HG02870 (cell line): Measurements from ENCODE around the gene PAK2.
A peak's percentile ranks its signal among the peaks of the same experiment; 100 is the strongest.
"Not testable (repeated sequence)": the region's sequence is repeated elsewhere in the genome, so short reads cannot be mapped to it uniquely, and the experiment has no call there.

Experiments
- ATAC-seq: cut with Tn5 transposase; IDR thresholded peaks from one replicate; pipeline ENCODE4 v1.9.1; 2021; ENCODE audit warnings: mild to moderate bottlenecking, moderate library complexity; ENCODE audit not compliant: unreplicated experiment

The PAK2 gene

GRCh38 chr3:196739671-196740480 lies at the start of gene PAK2:
Gene PAK2, plus strand, starts transcription at chr3:196739857. Its CDS starts 42,790 bp downstream, at chr3:196782647.
- ATAC-seq = peak; percentile 79

GRCh38 chr3:196689941-196690660 lies 49.6 kb upstream of the PAK2 start:
- no peak for ATAC-seq

- no peak for ATAC-seq
Measured at GRCh38 chr3:196691386-196691785, 48.3 kb upstream of the PAK2 start.

GRCh38 chr3:196694202-196694638 lies 45.4 kb upstream of the PAK2 start:
- no peak for ATAC-seq

- ATAC-seq = no peak
Measured at GRCh38 chr3:196694941-196695848, 44.5 kb upstream of the PAK2 start.

- no peak for ATAC-seq
Measured at GRCh38 chr3:196695849-196696226, 43.8 kb upstream of the PAK2 start.

- ATAC-seq = no peak
Measured at GRCh38 chr3:196697270-196697669, 42.4 kb upstream of the PAK2 start.

- ATAC-seq = no peak
Measured at GRCh38 chr3:196699749-196700148, 39.9 kb upstream of the PAK2 start.

- no peak for ATAC-seq
Measured at GRCh38 chr3:196700801-196701200, 38.9 kb upstream of the PAK2 start.

GRCh38 chr3:196706327-196706726 lies 33.3 kb upstream of the PAK2 start:
- no peak for ATAC-seq

- no peak for ATAC-seq
Measured at GRCh38 chr3:196706731-196707130, 32.9 kb upstream of the PAK2 start.

- ATAC-seq = no peak
Measured at GRCh38 chr3:196707566-196707965, 32.1 kb upstream of the PAK2 start.

- ATAC-seq = no peak
Measured at GRCh38 chr3:196708467-196708866, 31.2 kb upstream of the PAK2 start.

- ATAC-seq = peak; percentile 67
Measured at GRCh38 chr3:196711838-196712513, 27.7 kb upstream of the PAK2 start, which contains the start of the genes CEP19 and PIGX. Gene CEP19, minus strand, starts transcription at chr3:196712250. Its CDS starts 3,593 bp downstream, at chr3:196708657. Gene PIGX, plus strand, starts transcription at chr3:196712377.

- peak; percentile 50 for ATAC-seq
Measured at GRCh38 chr3:196712514-196713413, 26.9 kb upstream of the PAK2 start.

- ATAC-seq = not testable (repeated sequence)
Measured at GRCh38 chr3:196717162-196717561, 22.5 kb upstream of the PAK2 start.

- ATAC-seq = no peak
Measured at GRCh38 chr3:196721097-196721496, 18.6 kb upstream of the PAK2 start.

GRCh38 chr3:196726788-196727675 lies 12.6 kb upstream of the PAK2 start:
- ATAC-seq = no peak
